A549 (cell line): Measurements from ENCODE around the gene PDXP.

Experiments
- RAD21 ChIP-seq, 2 experiments: fragments of >200 bp in 1 of 2; sonication (Bioruptor Twin) in 1 of 2; formaldehyde crosslinking in 1 of 2; IDR thresholded peaks in 1 of 2; conservative IDR thresholded peaks in 1 of 2; 2 replicates in 1 of 2; 3 replicates in 1 of 2; pipeline ENCODE4 v1.6.1; 2012 to 2018; ENCODE audit warnings: inconsistent platforms in 1 of 2
- TF ChIP-seq, protein P1 (sequence below): fragments of >200 bp; sonication (Bioruptor Twin); formaldehyde crosslinking; IDR thresholded peaks from 3 replicates; pipeline ENCODE4 v1.5.1; 2016

DNA sequence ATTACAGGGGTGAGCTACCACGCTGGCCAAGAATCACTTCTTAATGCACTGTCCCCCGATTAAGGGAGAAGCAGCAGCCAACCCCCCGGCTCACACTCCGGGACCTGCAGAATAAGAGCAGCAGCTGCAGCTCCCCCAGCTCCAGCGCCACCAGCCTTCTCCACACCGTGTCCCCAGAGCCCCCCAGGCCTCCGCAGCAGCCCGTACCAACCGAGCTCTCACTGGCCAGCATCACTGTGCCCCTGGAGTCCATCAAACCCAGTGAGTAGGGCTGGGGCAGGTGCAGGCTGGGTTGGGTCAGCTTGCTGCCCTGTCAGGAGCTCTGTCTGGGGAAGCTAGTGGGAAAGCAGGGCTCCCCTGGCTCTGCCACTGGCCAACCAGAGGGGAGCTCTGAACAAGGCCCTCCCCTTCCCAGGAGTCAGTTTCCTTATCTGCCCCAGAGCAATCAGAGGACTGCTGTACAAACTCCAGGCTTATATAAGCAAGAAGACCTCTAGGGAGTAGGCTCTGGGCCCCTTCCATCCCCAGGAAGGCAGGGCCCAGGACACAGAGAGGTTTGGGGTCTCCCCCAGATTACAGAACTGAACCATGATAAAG, 27.6 kb upstream of the PDXP start:
- no peak for TF ChIP-seq RAD21 (conservative IDR thresholded peaks at IDR 0.05 in 1 of 2, IDR thresholded peaks at IDR 0.05 in 1 of 2)
- TF ChIP-seq, protein P1, sequence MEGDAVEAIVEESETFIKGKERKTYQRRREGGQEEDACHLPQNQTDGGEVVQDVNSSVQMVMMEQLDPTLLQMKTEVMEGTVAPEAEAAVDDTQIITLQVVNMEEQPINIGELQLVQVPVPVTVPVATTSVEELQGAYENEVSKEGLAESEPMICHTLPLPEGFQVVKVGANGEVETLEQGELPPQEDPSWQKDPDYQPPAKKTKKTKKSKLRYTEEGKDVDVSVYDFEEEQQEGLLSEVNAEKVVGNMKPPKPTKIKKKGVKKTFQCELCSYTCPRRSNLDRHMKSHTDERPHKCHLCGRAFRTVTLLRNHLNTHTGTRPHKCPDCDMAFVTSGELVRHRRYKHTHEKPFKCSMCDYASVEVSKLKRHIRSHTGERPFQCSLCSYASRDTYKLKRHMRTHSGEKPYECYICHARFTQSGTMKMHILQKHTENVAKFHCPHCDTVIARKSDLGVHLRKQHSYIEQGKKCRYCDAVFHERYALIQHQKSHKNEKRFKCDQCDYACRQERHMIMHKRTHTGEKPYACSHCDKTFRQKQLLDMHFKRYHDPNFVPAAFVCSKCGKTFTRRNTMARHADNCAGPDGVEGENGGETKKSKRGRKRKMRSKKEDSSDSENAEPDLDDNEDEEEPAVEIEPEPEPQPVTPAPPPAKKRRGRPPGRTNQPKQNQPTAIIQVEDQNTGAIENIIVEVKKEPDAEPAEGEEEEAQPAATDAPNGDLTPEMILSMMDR = no peak
